BLaER1 (cell line): ENCODE measurements around the gene LRRC18.

ENCODE experiments used
- H3K27ac ChIP-seq: shearing (Covaris generic); formaldehyde crosslinking; 2 replicates; pipeline ENCODE4 v1.8.1; 2022
- H3K27me3 ChIP-seq: shearing (Covaris generic); formaldehyde crosslinking; 2 replicates; pipeline ENCODE4 v1.8.1; 2022
- H3K36me3 ChIP-seq: shearing (Covaris generic); formaldehyde crosslinking; 2 replicates; pipeline ENCODE4 v1.8.1; 2022
- H3K4me1 ChIP-seq: shearing (Covaris generic); formaldehyde crosslinking; 2 replicates; pipeline ENCODE4 v1.8.1; 2022
- H3K4me2 ChIP-seq: shearing (Covaris generic); formaldehyde crosslinking; 2 replicates; pipeline ENCODE4 v1.8.1; 2022
- H3K4me3 ChIP-seq: shearing (Covaris generic); formaldehyde crosslinking; 2 replicates; pipeline ENCODE4 v1.8.1; 2022
- H3K9ac ChIP-seq: shearing (Covaris generic); formaldehyde crosslinking; 2 replicates; pipeline ENCODE4 v1.8.1; 2022
- H3K9me3 ChIP-seq: shearing (Covaris generic); formaldehyde crosslinking; 2 replicates; pipeline ENCODE4 v1.8.1; 2022
- H4K20me1 ChIP-seq: shearing (Covaris generic); formaldehyde crosslinking; 2 replicates; pipeline ENCODE4 v1.8.1; 2022
- Cebpa-rat ChIP-seq: shearing (Covaris generic); IDR thresholded peaks from 2 replicates; pipeline ENCODE4 v1.8.1; 2022

Gene LRRC18

DNA sequence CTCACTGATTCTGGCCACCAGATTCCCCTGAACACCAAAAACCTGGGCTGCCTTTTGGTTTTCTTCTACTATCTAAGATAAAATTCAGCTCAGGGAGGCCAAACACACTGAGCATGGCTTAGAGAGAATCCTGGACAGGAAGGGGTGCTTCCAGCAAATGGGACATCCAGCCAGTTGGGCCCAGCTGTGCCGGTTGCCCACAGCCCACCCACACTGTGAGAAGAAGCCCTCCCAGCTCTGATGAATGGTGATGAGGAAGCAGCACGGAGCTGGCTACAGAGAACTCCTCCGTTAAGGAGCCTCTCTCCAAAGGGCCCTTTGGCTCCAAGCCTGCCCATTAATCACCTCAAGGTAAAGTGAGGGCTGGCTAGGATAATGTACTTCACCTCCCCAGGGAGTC is 15.9 kb downstream of the LRRC18 start:
- H3K9ac ChIP-seq, result no peak overlapping the region
- no peaks in the 10 kb centered on the region for H3K9me3 ChIP-seq
- no peaks in the 10 kb centered on the region for H4K20me1 ChIP-seq
- no peak overlapping the region for H3K27ac ChIP-seq
- no peak overlapping the region for H3K4me3 ChIP-seq
- H3K27me3 ChIP-seq, result no peaks in the 10 kb centered on the region
- H3K4me2 ChIP-seq, result no peak overlapping the region
- no peaks in the 10 kb centered on the region for H3K36me3 ChIP-seq
- TF ChIP-seq Cebpa-rat, result no peak
- H3K4me1 ChIP-seq, result no peaks in the 10 kb centered on the region

DNA sequence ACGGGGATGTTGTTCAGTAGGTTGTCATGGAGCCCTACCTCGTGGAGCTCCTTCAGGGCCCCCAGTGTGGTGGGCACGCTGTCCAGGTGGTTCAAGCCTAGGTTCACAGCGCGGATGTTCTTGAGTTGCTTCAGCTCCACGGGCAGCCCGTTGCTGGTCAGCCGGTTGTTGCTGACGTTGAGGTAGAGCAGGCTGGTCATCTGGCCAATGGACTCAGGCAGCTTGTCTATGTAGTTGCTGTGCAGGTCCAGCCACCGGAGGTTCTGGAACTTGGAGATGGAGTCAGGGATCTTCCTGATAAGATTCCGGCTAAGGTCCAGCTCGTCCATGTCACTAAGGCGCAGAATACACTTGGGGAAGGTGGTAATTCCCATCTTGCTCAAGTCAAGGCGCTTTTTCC is 26.0 kb downstream of the LRRC18 start:
- H3K27me3 ChIP-seq, result no peaks in the 10 kb centered on the region

DNA sequence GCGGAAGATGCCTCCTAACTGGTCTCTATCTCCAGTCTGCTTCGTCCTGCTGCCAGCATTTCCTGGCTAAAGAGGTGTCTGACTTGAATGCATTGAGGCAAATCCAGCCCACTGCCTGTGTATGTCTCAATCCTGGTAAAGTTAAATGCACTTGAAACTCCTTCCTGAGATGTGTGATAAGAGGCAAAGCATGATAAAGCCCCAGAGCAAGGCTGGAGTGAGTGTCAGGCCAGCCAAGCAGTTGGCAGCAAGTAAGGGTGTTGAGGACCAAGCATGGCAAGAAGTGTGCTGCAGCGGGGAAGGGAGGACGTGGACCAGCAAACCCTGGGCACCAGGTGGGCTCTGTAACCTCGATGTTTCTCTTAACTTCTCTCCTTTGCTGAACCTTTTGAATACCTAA is 29.1 kb downstream of the LRRC18 start:
- H3K9ac ChIP-seq, result no peak overlapping the region
- TF ChIP-seq Cebpa-rat, result no peak
- no peaks in the 10 kb centered on the region for H3K36me3 ChIP-seq
- no peaks in the 10 kb centered on the region for H3K27me3 ChIP-seq
- peaks cover under 1% of the 10 kb centered on the region; the same call in 1 of the 2 replicates for H3K4me1 ChIP-seq
- H3K27ac ChIP-seq, result no peak overlapping the region
- H3K4me2 ChIP-seq, result no peak overlapping the region
- no peaks in the 10 kb centered on the region for H4K20me1 ChIP-seq
- no peaks in the 10 kb centered on the region for H3K9me3 ChIP-seq
- no peak overlapping the region for H3K4me3 ChIP-seq

More for the DNA sequence above, 26.0 kb downstream of the LRRC18 start:
- Histone ChIP-seq H3K27ac (no peak overlapping the region), H3K9ac (no peak overlapping the region), H4K20me1 (no peaks in the 10 kb centered on the region), H3K4me2 (no peak overlapping the region), H3K4me1 (no peaks in the 10 kb centered on the region), H3K36me3 (no peaks in the 10 kb centered on the region), H3K4me3 (no peak overlapping the region), H3K9me3 (no peaks in the 10 kb centered on the region)
- no peak for TF ChIP-seq Cebpa-rat

DNA sequence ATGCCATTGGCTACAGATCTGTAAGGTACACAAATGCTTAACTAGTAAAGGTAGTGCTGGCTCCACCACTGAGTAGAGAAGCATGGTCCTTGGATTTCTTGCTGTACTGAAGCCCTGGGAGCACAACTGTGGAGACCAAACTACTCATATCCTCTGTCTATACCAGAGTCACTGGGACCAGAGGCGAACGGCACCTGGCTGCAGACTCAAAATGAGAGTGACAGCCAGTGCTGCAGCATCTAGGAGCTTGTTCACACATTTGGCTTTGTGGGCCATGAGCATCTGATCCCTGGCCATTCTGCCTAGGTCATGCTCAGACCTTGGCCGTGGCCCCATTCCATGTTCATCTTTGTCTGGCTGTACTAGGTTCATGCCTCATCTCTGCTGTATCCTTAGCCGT is 31.9 kb downstream of the LRRC18 start:
- H3K4me2 ChIP-seq, result no peak overlapping the region
- peaks cover 15% of the 10 kb centered on the region for H3K4me1 ChIP-seq
- no peak overlapping the region for H3K9ac ChIP-seq
- no peaks in the 10 kb centered on the region for H4K20me1 ChIP-seq
- H3K9me3 ChIP-seq, result no peaks in the 10 kb centered on the region
- no peaks in the 10 kb centered on the region for H3K27me3 ChIP-seq
- H3K27ac ChIP-seq, result no peak overlapping the region
- no peak overlapping the region for H3K4me3 ChIP-seq
- no peaks in the 10 kb centered on the region for H3K36me3 ChIP-seq
- no peak for TF ChIP-seq Cebpa-rat

DNA sequence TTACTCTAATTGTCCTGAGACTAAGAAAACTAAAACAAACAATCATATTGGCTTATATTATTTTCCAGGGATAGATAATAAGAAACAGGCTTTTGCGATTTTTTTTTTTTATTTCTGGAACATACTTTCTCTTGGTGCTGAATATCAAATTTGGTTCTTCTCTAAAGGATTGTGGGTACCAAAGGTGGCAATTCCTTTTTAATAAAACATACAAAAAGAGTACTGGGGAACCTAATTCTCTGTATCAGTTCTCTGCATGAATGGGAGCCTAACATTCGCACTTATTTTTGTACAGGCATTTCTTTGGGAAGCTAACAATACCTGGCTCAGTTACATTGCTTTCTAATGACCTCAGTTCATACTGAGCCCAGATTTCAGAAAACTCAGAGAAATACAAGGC is 32.8 kb downstream of the LRRC18 start:
- Histone ChIP-seq H3K4me3 (no peak overlapping the region), H3K4me2 (no peak overlapping the region), H4K20me1 (no peaks in the 10 kb centered on the region), H3K4me1 (peaks cover 15% of the 10 kb centered on the region), H3K9ac (no peak overlapping the region), H3K27me3 (no peaks in the 10 kb centered on the region), H3K9me3 (no peaks in the 10 kb centered on the region), H3K27ac (no peak overlapping the region), H3K36me3 (peaks cover 2% of the 10 kb centered on the region; the same call in 1 of the 2 replicates)
- TF ChIP-seq Cebpa-rat, result no peak

DNA sequence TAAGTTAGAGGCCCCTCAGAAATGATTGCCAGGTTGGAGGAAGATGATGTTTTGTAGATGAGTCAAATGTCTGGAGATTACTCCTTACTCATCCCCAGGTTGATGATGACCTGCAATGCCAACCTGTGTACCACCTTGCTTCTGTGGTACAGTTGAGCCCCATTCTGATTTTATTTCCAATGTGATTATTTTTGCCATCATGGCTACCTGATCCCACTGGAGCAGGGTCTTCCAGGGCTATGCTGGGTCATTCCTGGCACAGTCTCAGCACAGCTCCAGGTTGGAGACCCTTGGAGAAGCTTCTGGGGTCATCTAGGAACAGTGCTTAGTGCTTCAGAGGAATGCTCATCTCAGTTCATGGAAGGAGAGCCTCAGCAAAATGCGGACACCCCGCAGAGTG is 34.3 kb downstream of the LRRC18 start:
- H3K9me3 ChIP-seq, result no peaks in the 10 kb centered on the region
- TF ChIP-seq Cebpa-rat, result no peak

DNA sequence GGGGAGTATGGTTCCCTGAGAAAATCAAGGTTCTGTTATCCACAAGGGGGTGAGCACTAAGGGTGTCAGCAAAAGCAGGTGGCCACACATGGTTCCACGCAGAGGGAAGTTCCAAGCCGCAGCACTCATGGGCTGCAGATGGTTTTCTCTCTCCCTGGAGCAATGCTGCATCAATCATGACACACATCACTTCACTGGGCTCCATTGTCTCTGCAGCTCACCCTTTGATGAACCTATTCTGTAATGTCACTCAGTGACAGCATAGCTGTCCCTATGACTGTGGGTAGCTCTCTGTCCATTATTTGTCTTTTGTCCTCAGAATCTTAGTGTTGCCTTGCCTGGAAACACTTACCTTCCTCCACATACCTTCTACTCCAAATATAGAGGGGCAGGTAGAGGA is 34.8 kb downstream of the LRRC18 start:
- H3K9ac ChIP-seq, result no peak overlapping the region
- peaks cover 15% of the 10 kb centered on the region for H3K4me1 ChIP-seq
- H3K9me3 ChIP-seq, result no peaks in the 10 kb centered on the region
- H4K20me1 ChIP-seq, result no peaks in the 10 kb centered on the region
- no peak overlapping the region for H3K27ac ChIP-seq
- peaks cover 9% of the 10 kb centered on the region; the same call in 1 of the 2 replicates for H3K36me3 ChIP-seq
- H3K4me2 ChIP-seq, result peak overlapping the region; percentile 17
- no peak overlapping the region for H3K4me3 ChIP-seq
- no peaks in the 10 kb centered on the region for H3K27me3 ChIP-seq
- no peak for TF ChIP-seq Cebpa-rat

More for the DNA sequence above, 34.3 kb downstream of the LRRC18 start:
- peaks cover 15% of the 10 kb centered on the region for H3K4me1 ChIP-seq
- peaks cover 9% of the 10 kb centered on the region; the same call in 1 of the 2 replicates for H3K36me3 ChIP-seq
- H3K27me3 ChIP-seq, result no peaks in the 10 kb centered on the region
- H3K4me2 ChIP-seq, result peak overlapping the region; percentile 17
- H3K9ac ChIP-seq, result no peak overlapping the region
- no peaks in the 10 kb centered on the region for H4K20me1 ChIP-seq
- H3K4me3 ChIP-seq, result no peak overlapping the region
- no peak overlapping the region for H3K27ac ChIP-seq

DNA sequence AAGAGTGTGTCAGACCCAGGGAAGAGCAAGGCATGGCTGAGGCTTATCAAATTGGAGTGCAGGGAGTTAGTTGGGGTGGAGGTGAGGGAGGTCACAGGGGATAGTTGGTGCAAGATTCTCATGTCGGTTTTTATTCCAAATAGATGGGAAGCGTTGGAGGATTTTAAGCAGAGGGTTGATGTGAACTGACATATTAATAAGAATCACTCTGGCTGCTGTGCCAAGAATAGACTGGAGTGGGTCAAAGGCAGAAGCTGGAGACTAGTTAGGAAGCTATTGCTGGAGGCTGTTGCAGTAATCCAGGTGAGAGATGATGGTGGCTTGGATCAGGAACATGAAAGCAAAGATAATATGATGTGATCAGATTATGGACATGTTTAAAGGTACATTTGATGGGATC is 36.5 kb downstream of the LRRC18 start:
- H3K27me3 ChIP-seq, result no peaks in the 10 kb centered on the region
- no peak overlapping the region for H3K9ac ChIP-seq
- no peak overlapping the region for H3K4me2 ChIP-seq
- TF ChIP-seq Cebpa-rat, result no peak
- H3K4me3 ChIP-seq, result no peak overlapping the region
- H3K36me3 ChIP-seq, result peaks cover 9% of the 10 kb centered on the region; the same call in 1 of the 2 replicates
- no peaks in the 10 kb centered on the region for H4K20me1 ChIP-seq
- H3K9me3 ChIP-seq, result no peaks in the 10 kb centered on the region
- H3K27ac ChIP-seq, result no peak overlapping the region
- peaks cover 15% of the 10 kb centered on the region for H3K4me1 ChIP-seq

DNA sequence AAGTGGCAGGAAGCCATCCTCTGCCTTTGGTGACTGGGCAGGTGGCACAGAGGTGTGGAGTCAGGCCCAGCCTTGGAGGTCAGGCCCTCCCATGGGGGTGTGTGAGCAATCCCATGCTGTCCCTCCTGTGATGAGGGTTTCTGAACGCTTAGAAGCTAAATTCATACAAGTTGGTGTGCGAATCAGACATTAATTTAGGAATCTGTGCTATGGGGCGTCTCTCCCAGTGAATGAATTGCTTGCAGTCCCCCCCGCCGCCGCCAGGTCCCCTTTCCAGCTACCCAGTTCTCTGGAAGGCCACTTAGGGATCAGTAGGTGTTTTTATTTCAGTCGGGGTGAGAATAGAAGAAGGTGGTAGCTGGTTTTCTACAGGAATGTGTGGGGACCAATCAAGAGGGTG is 37.5 kb downstream of the LRRC18 start:
- no peaks in the 10 kb centered on the region for H3K27me3 ChIP-seq
- no peak overlapping the region for H3K4me2 ChIP-seq
- H3K4me3 ChIP-seq, result no peak overlapping the region
- H3K9ac ChIP-seq, result no peak overlapping the region
- no peaks in the 10 kb centered on the region for H3K9me3 ChIP-seq
- no peak for TF ChIP-seq Cebpa-rat
- peaks cover 15% of the 10 kb centered on the region for H3K4me1 ChIP-seq
- H3K27ac ChIP-seq, result no peak overlapping the region
- H3K36me3 ChIP-seq, result peaks cover 9% of the 10 kb centered on the region; the same call in 1 of the 2 replicates
- no peaks in the 10 kb centered on the region for H4K20me1 ChIP-seq

DNA sequence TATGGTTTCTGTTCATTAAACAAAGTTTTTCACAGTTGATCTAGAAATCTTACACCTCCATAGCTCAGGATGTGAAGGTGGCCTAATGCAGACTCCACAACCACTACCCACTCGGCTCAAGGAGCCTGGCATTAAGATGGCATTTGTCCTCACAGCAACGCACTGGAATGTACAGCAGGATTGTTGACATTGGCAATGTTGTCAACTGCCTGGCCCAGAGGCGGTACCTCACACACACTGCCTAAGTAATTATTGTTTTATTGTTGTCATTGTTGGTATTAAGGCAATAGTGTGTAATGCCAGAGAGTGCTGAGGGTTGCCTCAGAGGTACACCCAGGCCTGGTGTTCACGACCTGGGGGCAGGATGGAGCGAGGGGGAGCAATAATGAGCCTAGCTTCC is 38.3 kb downstream of the LRRC18 start:
- Histone ChIP-seq H3K27ac (no peak overlapping the region), H3K9ac (no peak overlapping the region), H3K4me3 (no peak overlapping the region), H3K4me1 (peaks cover 15% of the 10 kb centered on the region), H4K20me1 (no peaks in the 10 kb centered on the region), H3K9me3 (no peaks in the 10 kb centered on the region), H3K4me2 (no peak overlapping the region), H3K36me3 (peaks cover 9% of the 10 kb centered on the region; the same call in 1 of the 2 replicates), H3K27me3 (no peaks in the 10 kb centered on the region)
- TF ChIP-seq Cebpa-rat, result no peak

DNA sequence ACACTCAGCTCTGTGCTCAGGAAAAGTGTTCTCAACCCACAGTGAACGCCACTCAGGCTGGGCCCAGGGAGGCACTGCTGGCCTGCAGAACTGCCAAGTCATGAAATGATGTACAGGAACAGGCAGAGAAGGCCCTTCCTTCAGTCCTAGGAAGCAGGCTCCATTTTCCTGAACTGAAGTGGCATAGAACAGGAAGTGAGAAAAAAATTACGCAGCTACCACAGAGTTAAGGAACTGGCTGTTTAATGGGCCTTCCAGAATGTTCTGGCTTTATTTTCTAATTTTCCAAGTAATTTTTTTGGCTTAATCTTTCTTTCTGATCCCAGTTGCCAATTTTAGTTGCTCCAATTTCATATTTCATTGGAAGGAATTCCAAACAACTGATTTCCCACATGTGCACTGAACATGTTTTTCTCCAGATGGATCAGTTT is 39.3 kb downstream of the LRRC18 start:
- Histone ChIP-seq H3K27ac (no peak overlapping the region), H3K4me1 (peaks cover 12% of the 10 kb centered on the region), H3K36me3 (peaks cover 9% of the 10 kb centered on the region; the same call in 1 of the 2 replicates), H3K4me3 (no peak overlapping the region), H3K9me3 (no peaks in the 10 kb centered on the region), H3K9ac (no peak overlapping the region), H3K4me2 (no peak overlapping the region), H4K20me1 (no peaks in the 10 kb centered on the region), H3K27me3 (no peaks in the 10 kb centered on the region)
- TF ChIP-seq Cebpa-rat, result no peak
